CD4-positive, alpha-beta memory T cell (primary cell): Measurements from ENCODE around the gene ERCC6L2. TPM values are rescaled to one million over a fixed set of nuclear protein-coding genes. Genes with fewer than 3 reads are reported as not detected.

Experiments used
- CTCF ChIA-PET: fragments of 350-600 bp; sonication (Branson Sonifier 250); formaldehyde crosslinking; loops from one replicate; lab custom pipeline; 2021; ENCODE audit warnings: inconsistent platforms; ENCODE audit not compliant: partially characterized antibody; lab: Charles Lee
- POLR2A ChIA-PET: fragments of 350-600 bp; sonication (Branson Sonifier 250); formaldehyde crosslinking; loops from one replicate; lab custom pipeline; 2021; ENCODE audit not compliant: partially characterized antibody; lab: Charles Lee
- DNase-seq, 5 donors: peaks; one replicate each; pipeline versions ENCODE4 v3.0.0 to v3.0.0-alpha.2; 2020 to 2022; ENCODE audit warnings: mixed read lengths in 1 of 5
- H3K27ac ChIP-seq: one replicate; pipeline ENCODE4 v1.7.0; 2013; ENCODE audit warnings: low read depth, low read length
- H3K27me3 ChIP-seq: 2 replicates; pipeline ENCODE4 v1.7.0; 2013; ENCODE audit warnings: mild to moderate bottlenecking, low read length, moderate library complexity; ENCODE audit not compliant: insufficient read depth
- H3K36me3 ChIP-seq: 2 replicates; pipeline ENCODE4 v1.7.0; 2013; ENCODE audit warnings: mild to moderate bottlenecking, low read length, moderate library complexity; ENCODE audit not compliant: insufficient read depth
- H3K4me1 ChIP-seq: 2 replicates; pipeline ENCODE4 v1.7.0; 2013; ENCODE audit warnings: mild to moderate bottlenecking, low read length, moderate library complexity; ENCODE audit not compliant: insufficient read depth
- H3K4me3 ChIP-seq, 2 donors: one replicate each; pipeline ENCODE4 v1.7.0; 2013; ENCODE audit warnings: low read length in 2 of 2, mild to moderate bottlenecking in 1 of 2
- H3K9me3 ChIP-seq, 2 donors: one replicate each; pipeline ENCODE4 v1.7.0; 2013; ENCODE audit warnings: low read length in 2 of 2, control low read depth in 1 of 2; ENCODE audit not compliant: control insufficient read depth in 1 of 2
- H3K27ac Mint-ChIP-seq, 7 donors: one replicate each; pipeline ENCODE4 v1.8.0; 2020 to 2021; ENCODE audit warnings: mixed read lengths in 7 of 7, mild to moderate bottlenecking in 6 of 7, inconsistent platforms in 3 of 7, moderate library complexity in 3 of 7
- H3K27me3 Mint-ChIP-seq, 2 donors: one replicate each; pipeline ENCODE4 v1.8.0; 2020 to 2021; ENCODE audit warnings: mixed read lengths in 2 of 2
- H3K36me3 Mint-ChIP-seq, 2 donors: one replicate each; pipeline ENCODE4 v1.8.0; 2020 to 2021; ENCODE audit warnings: mixed read lengths in 2 of 2, inconsistent platforms in 1 of 2, mild to moderate bottlenecking in 1 of 2
- H3K4me1 Mint-ChIP-seq, 4 donors: one replicate each; pipeline ENCODE4 v1.8.0; 2020 to 2021; ENCODE audit warnings: mixed read lengths in 4 of 4, mild to moderate bottlenecking in 1 of 4
- H3K4me3 Mint-ChIP-seq, 8 donors: one replicate each; pipeline ENCODE4 v1.8.0; 2020 to 2021; ENCODE audit warnings: mixed read lengths in 8 of 8, mild to moderate bottlenecking in 7 of 8, moderate library complexity in 6 of 8, inconsistent platforms in 3 of 8
- H3K9me3 Mint-ChIP-seq, 8 donors: one replicate each; pipeline ENCODE4 v1.8.0; 2020 to 2021; ENCODE audit warnings: mixed read lengths in 8 of 8, mild to moderate bottlenecking in 5 of 8, inconsistent platforms in 3 of 8, moderate library complexity in 1 of 8
- intact Hi-C: fragments of 100-400 bp; cut with micrococcal nuclease; formaldehyde crosslinking; loops from one replicate; pipeline ENCODE4 v1.15.1; 2023
- polyA plus RNA-seq, 2 donors: library from polyadenylated mRNA; unstranded; fragments of 300-500 nt; fragmentation: Illumina TruSeq; gene quantifications; one replicate each; pipeline ENCODE4 v1.2.3, GENCODE V29; 2021
- total RNA-seq, 2 experiments: library from RNA; stranded (reverse); gene quantifications; one replicate each; pipeline ENCODE4 v1.2.3, GENCODE V29; 2021

ERCC6L2 gene
- total and polyA plus RNA-seq, 4 experiments from 2014 or later: 20.2 to 57.2 (median 52.7) TPM

DNA sequence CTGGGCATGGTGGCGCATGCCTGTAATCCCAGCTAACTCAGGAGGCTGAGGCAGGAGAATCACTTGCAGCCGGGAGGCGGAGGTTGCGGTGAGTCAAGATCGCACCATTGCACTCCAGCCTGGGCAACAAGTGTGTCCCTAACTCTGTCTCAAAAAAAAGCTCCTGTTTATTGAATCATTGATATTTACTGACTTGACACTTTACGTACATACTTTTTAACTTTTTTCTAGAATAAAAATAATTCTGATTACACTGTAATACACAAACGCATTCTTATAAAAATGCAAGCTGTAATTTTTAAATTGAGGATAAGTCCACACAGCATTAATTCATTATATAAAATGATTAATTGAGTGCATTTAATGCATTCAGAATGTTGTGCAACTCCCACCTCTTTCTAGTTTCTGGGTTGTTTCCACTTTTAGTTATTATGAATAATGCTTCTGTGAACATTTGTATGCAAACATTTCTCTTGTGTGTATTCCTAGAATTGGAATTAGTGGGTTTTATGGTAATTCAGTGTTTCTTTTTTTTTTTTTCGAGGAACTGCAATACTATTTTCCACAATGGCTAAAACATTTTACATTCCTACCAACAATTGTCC is 15.7 kb downstream of the ERCC6L2 start:
- peaks cover 36 to 56% (median 44%) of the 10 kb centered on the region in 4 donors for H3K4me1 Mint-ChIP-seq
- peak overlapping the region in 3 of 7 donors; percentile 15 to 64 (median 59) for H3K27ac Mint-ChIP-seq
- H3K9me3 Mint-ChIP-seq: peaks cover 0 to 7% (median 2%) of the 10 kb centered on the region in 8 donors
- peak overlapping the region in 1 of 8 donors; percentile 29 for H3K4me3 Mint-ChIP-seq
- H3K36me3 Mint-ChIP-seq: peaks cover 14 to 21% of the 10 kb centered on the region in 2 donors
- no peaks in the 10 kb centered on the region for H3K27me3 Mint-ChIP-seq
- intact Hi-C loops: no loop called here
- H3K4me1 ChIP-seq: peaks cover 54% of the 10 kb centered on the region
- CTCF ChIA-PET: interaction anchor here (0.6 kb wide), 1 partner anchor 346 kb away, joined by 4 read pairs; no protein-coding TSS in a partner anchor
- no peaks in the 10 kb centered on the region for H3K9me3 ChIP-seq
- POLR2A ChIA-PET: interaction anchor here (6.4 kb wide), 1 partner anchor 15 kb away, joined by 86 read pairs; the partner anchor contains the start of gene ERCC6L2
- H3K36me3 ChIP-seq: no peaks in the 10 kb centered on the region
- DNase-seq: no peak
- no peaks in the 10 kb centered on the region for H3K27me3 ChIP-seq
- H3K27ac ChIP-seq: no peak overlapping the region
- no peak overlapping the region for H3K4me3 ChIP-seq

GRCh38 chr9:95892690-95893089 is 17.2 kb downstream of the ERCC6L2 start:
- ChIA-PET POLR2A (no interaction called here), CTCF (no interaction called here)
- H3K4me1 ChIP-seq: peaks cover 51% of the 10 kb centered on the region
- DNase-seq: no peak
- no peak overlapping the region for H3K4me3 ChIP-seq
- no peak overlapping the region for H3K27ac ChIP-seq
- intact Hi-C loops: no loop called here
- no peaks in the 10 kb centered on the region for H3K9me3 ChIP-seq
- H3K27me3 ChIP-seq: no peaks in the 10 kb centered on the region
- no peaks in the 10 kb centered on the region for H3K27me3 Mint-ChIP-seq
- peaks cover 18 to 21% of the 10 kb centered on the region in 2 donors for H3K36me3 Mint-ChIP-seq
- H3K36me3 ChIP-seq: no peaks in the 10 kb centered on the region
- peaks cover 0 to 9% (median 5%) of the 10 kb centered on the region in 8 donors for H3K9me3 Mint-ChIP-seq
- no peak overlapping the region for H3K27ac Mint-ChIP-seq
- no peak overlapping the region for H3K4me3 Mint-ChIP-seq
- H3K4me1 Mint-ChIP-seq: peaks cover 34 to 57% (median 46%) of the 10 kb centered on the region in 4 donors

DNA sequence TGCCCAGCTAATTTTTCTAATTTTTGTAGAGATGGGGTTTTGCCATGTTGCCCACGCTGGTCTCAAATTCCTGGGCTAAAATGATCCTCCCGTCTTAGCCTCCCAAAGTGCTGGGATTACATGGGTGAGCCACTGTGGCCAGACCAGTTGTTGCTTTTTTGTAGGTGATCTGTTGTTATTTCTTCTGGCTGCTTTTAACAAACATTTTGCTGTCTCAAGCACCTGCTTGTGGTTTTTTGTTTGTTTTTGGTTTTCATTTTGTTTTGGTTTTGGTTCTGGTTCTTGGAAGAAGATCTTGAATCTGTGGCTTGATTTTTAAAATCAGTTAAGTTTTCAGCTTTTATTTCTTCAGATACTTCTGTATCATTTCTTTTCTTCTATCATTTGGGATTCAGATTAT is 21.1 kb downstream of the ERCC6L2 start:
- intact Hi-C loops: no loop called here
- DNase-seq: no peak
- peaks cover 14% of the 10 kb centered on the region for H3K4me1 ChIP-seq
- peak overlapping the region in 4 of 7 donors; percentile 38 to 84 (median 74) for H3K27ac Mint-ChIP-seq
- H3K36me3 Mint-ChIP-seq: peaks cover 34 to 37% of the 10 kb centered on the region in 2 donors
- H3K27me3 ChIP-seq: no peaks in the 10 kb centered on the region
- H3K9me3 Mint-ChIP-seq: peaks cover 0 to 9% (median 5%) of the 10 kb centered on the region in 8 donors
- no peaks in the 10 kb centered on the region for H3K36me3 ChIP-seq
- H3K27ac ChIP-seq: no peak overlapping the region
- H3K4me3 ChIP-seq: no peak overlapping the region
- H3K9me3 ChIP-seq: no peaks in the 10 kb centered on the region
- POLR2A ChIA-PET: interaction anchor here (0.7 to 1.1 kb wide), 2 partner anchors 8 to 383 kb away, joined by 3 read pairs; no protein-coding TSS in a partner anchor
- CTCF ChIA-PET: no interaction called here
- peaks cover 12 to 34% (median 28%) of the 10 kb centered on the region in 4 donors for H3K4me1 Mint-ChIP-seq
- H3K27me3 Mint-ChIP-seq: no peaks in the 10 kb centered on the region
- H3K4me3 Mint-ChIP-seq: peak overlapping the region in 6 of 8 donors; percentile 30 to 67 (median 40)

DNA sequence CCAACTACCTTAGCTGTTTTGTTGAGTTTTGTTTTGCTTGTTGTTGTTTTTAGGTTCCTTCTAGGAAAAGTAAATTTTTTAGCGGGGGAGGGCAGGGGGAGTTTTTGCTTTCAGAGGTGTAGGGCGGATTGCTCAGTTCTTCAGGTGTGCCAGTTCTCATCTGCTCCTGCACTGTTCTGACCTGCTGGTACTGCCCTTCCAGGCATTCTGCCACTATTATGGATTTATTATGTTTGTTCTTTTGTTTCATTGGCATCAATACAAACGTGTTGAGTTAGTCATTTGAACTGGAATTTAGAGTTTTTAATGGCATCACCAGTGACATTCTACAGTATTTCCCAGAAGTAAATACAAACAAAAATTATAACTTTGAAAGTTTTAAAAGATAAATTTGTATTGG is 26.0 kb downstream of the ERCC6L2 start:
- H3K4me3 Mint-ChIP-seq: peak overlapping the region in 1 of 8 donors; percentile 48
- Histone ChIP-seq H3K9me3 (no peaks in the 10 kb centered on the region), H3K4me1 (peaks cover 9% of the 10 kb centered on the region), H3K36me3 (no peaks in the 10 kb centered on the region), H3K27me3 (no peaks in the 10 kb centered on the region), H3K27ac (no peak overlapping the region), H3K4me3 (no peak overlapping the region)
- CTCF ChIA-PET: no interaction called here
- peaks cover 21 to 32% of the 10 kb centered on the region in 2 donors for H3K36me3 Mint-ChIP-seq
- H3K4me1 Mint-ChIP-seq: peaks cover 8 to 20% (median 15%) of the 10 kb centered on the region in 4 donors
- peaks cover 0 to 3% (median under 1%) of the 10 kb centered on the region in 8 donors for H3K9me3 Mint-ChIP-seq
- intact Hi-C loops: no loop called here
- H3K27ac Mint-ChIP-seq: no peak overlapping the region
- no peaks in the 10 kb centered on the region for H3K27me3 Mint-ChIP-seq
- POLR2A ChIA-PET: interaction anchor here (1.6 kb wide), 1 partner anchor 27 kb away, joined by 7 read pairs; the partner anchor contains the start of gene ERCC6L2
- DNase-seq: no peak

DNA sequence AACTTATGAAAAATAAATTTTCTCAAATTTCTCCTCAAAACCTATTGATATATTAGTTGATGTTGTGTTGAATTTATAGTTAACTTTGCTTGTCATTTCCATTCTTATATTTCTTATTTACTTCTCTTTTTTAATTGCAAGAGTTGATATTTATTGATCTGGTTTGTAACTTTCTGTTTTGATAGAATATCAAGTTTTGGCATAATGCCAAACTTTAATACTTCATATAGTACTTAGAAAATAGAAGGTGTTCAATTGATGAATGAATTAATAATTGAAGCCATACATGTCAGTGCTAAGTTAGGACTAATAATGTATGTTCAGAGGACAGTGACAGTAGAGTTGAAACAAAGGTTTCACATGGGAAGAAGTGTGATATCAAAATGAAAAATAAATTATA is 27.9 kb downstream of the ERCC6L2 start:
- ChIA-PET CTCF (no interaction called here), POLR2A (interaction anchor here (1.4 kb wide), 1 partner anchor 29 kb away, joined by 8 read pairs; the partner anchor contains the start of gene ERCC6L2)
- no peak overlapping the region for H3K4me3 ChIP-seq
- no peak overlapping the region for H3K4me3 Mint-ChIP-seq
- peaks cover 20 to 39% of the 10 kb centered on the region in 2 donors for H3K36me3 Mint-ChIP-seq
- H3K36me3 ChIP-seq: no peaks in the 10 kb centered on the region
- no peaks in the 10 kb centered on the region for H3K9me3 ChIP-seq
- H3K27me3 ChIP-seq: no peaks in the 10 kb centered on the region
- H3K9me3 Mint-ChIP-seq: no peaks in the 10 kb centered on the region
- H3K4me1 ChIP-seq: no peaks in the 10 kb centered on the region
- no peak for DNase-seq
- peaks cover 4 to 16% (median 6%) of the 10 kb centered on the region in 4 donors for H3K4me1 Mint-ChIP-seq
- intact Hi-C loops: loop anchor here (2.0 kb wide), 1 partner anchor 15 kb away; no protein-coding TSS in a partner anchor
- no peak overlapping the region for H3K27ac ChIP-seq
- H3K27me3 Mint-ChIP-seq: no peaks in the 10 kb centered on the region
- H3K27ac Mint-ChIP-seq: peak overlapping the region in 1 of 7 donors; percentile 41

DNA sequence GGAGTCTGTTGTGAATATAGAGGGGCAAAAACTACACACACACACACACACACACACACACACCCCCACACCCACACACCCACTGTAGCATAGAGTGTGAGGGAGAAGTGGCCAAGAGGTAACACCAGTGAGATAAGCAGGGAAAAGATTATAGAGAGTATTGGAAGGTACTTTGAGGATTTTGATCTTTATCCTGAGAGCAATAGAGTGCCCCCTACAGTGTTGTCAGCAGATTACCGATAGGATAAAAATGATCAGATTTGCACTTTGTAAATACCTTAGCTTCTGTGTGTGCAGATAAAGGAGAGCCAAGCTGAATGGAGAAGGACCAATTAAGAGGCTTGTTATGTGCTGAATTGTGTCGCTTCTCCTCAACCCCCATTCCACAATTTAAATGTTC is 32.3 kb downstream of the ERCC6L2 start:
- no peak overlapping the region for H3K4me3 ChIP-seq
- intact Hi-C loops: loop anchor here (2.0 kb wide), 1 partner anchor 31 kb away; no protein-coding TSS in a partner anchor
- no peaks in the 10 kb centered on the region for H3K36me3 ChIP-seq
- Mint-ChIP-seq H3K4me3 (no peak overlapping the region), H3K36me3 (peaks cover 20 to 29% of the 10 kb centered on the region in 2 donors), H3K4me1 (peaks cover 0 to 12% (median 7%) of the 10 kb centered on the region in 4 donors), H3K27ac (no peak overlapping the region), H3K27me3 (no peaks in the 10 kb centered on the region), H3K9me3 (no peaks in the 10 kb centered on the region)
- no peaks in the 10 kb centered on the region for H3K4me1 ChIP-seq
- no peaks in the 10 kb centered on the region for H3K9me3 ChIP-seq
- CTCF ChIA-PET: interaction anchor here (0.7 to 1.4 kb wide), 5 partner anchors 9 to 400 kb away, joined by 3 to 5 read pairs (median 4); no protein-coding TSS in a partner anchor
- H3K27me3 ChIP-seq: no peaks in the 10 kb centered on the region
- POLR2A ChIA-PET: no interaction called here
- DNase-seq: peak in 1 of 5 donors; percentile 7
- no peak overlapping the region for H3K27ac ChIP-seq

DNA sequence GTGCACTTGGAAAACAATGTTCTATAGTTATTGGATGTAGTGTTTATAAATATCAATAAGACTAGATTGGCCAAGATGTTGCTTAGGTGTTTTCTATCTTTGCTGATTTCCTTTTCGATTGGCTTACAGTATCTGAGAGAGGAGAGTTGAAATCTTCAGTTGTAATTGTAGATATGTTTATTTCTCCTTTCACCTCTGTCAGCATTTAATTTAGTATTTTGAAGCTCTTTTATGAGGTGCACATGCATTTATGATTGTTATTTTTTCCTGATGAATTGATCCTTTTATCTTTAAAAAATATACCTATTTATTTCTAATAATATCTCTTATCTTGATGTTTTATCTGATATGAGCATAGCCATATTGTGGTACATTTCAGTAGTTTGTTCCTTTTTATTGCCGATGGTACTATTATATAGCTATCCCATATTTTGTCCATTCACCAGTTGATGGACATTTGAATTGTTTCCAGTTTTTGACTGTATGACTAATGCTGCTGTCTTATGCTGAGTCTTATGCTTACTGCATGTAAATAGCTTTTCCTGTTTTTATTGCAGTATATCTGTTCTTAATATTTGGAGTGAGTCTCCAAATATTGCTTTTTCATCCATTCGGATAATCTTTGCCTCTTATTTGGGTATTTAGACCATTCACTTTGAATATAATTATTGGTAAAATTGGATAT is 34.7 kb downstream of the ERCC6L2 start:
- CTCF ChIA-PET: no interaction called here
- Histone ChIP-seq H3K27ac (no peak overlapping the region), H3K4me1 (no peaks in the 10 kb centered on the region), H3K9me3 (no peaks in the 10 kb centered on the region), H3K36me3 (no peaks in the 10 kb centered on the region), H3K4me3 (no peak overlapping the region), H3K27me3 (no peaks in the 10 kb centered on the region)
- DNase-seq: no peak
- H3K36me3 Mint-ChIP-seq: peaks cover 28 to 37% of the 10 kb centered on the region in 2 donors
- intact Hi-C loops: no loop called here
- POLR2A ChIA-PET: interaction anchor here (0.5 to 0.9 kb wide), 2 partner anchors 39 to 563 kb away, joined by 3 read pairs; no protein-coding TSS in a partner anchor
- H3K4me3 Mint-ChIP-seq: no peak overlapping the region
- H3K27me3 Mint-ChIP-seq: no peaks in the 10 kb centered on the region
- H3K4me1 Mint-ChIP-seq: peaks cover 0 to 14% (median 9%) of the 10 kb centered on the region in 4 donors
- no peaks in the 10 kb centered on the region for H3K9me3 Mint-ChIP-seq
- H3K27ac Mint-ChIP-seq: no peak overlapping the region
